A549 (cell line): ENCODE data around the gene SLC25A47.

Experiments used
- CBX8 ChIP-seq: fragments of 200-600 bp; sonication (generic); IDR thresholded peaks from 2 replicates; pipeline ENCODE4 v1.6.1; 2016
- CTCF ChIP-seq: fragments of >200 bp; sonication (Bioruptor Twin); formaldehyde crosslinking; IDR thresholded peaks from 3 replicates; pipeline ENCODE4 v1.5.1; 2016
- HDAC2 ChIP-seq: fragments of 200-600 bp; sonication (generic); IDR thresholded peaks from 2 replicates; pipeline ENCODE4 v1.6.1; 2016
- JUNB ChIP-seq: fragments of >200 bp; sonication (Bioruptor Twin); formaldehyde crosslinking; IDR thresholded peaks from 2 replicates; pipeline ENCODE4 v1.6.1; 2016

DNA sequence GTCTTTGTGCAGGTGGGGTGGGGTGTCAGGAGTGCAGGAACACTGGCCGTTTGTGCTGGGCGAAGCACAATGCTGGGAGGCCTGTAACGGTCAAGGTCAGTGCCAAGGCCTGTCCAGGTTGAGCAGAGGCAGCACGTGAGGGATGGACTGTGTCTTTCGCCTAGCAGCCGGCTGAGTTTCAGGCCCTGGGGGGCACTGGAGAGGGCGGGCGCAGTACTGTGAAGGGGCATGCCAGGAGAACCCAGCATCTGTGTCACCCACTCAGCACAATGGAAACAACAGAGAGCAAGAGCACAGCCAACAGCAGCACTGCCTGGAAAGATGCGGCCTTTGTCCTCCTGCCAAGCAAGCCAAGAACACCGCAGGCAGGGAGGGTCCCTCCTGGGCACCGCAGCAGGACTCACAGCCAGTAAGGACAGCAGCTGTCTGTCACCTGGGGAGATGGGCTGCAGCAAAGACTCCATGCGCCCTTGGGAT, 25.2 kb downstream of the SLC25A47 start:
- TF ChIP-seq CBX8 (no peak), HDAC2 (no peak), CTCF (no peak), JUNB (no peak)
